ENCODE measurements around the gene ARMC2.

- TF ChIP-seq CTCF (IDR thresholded peaks at IDR 0.05) = no peak
- no peak for TF ChIP-seq POLR2A (IDR thresholded peaks at IDR 0.05)
These were observed 48.0 kb downstream of the ARMC2 start for GRCh38 chr6:108896111-108896661.

Data from tibial nerve (tissue), 3 donors.